HCT116 (cell line): ENCODE data around the gene DPP6. TPM values are rescaled to one million over a fixed set of nuclear protein-coding genes. Genes with fewer than 3 reads are reported as not detected.

Experiments used
- ATAC-seq: fragments of 200-7000 bp; cut with Tn5 transposase; 2 replicates; pipeline ENCODE4 v1.9.1; 2020; ENCODE audit warnings: mild to moderate bottlenecking, moderate library complexity
- BruUV-seq: library from RNA; stranded (reverse); fragments of 400-500 nt; replicated peaks from 2 replicates; lab custom pipeline; 2021; lab: Mats Ljungman, UMichigan
- CTCF ChIA-PET: fragments of 300-600 bp; sonication (Branson Sonifier 250); formaldehyde crosslinking; loops from one replicate; lab custom pipeline; 2021; ENCODE audit warnings: antibody characterized with exemption; lab: Charles Lee
- POLR2A ChIA-PET: fragments of 300-600, 350-600 bp; sonication (Branson Sonifier 250); formaldehyde crosslinking; loops from one replicate; lab custom pipeline; 2021; ENCODE audit warnings: antibody characterized with exemption; lab: Charles Lee
- RAD21 ChIA-PET, 2 experiments: fragments of 300-600 bp; sonication (Branson Sonifier 250); formaldehyde crosslinking; loops; one replicate each; lab custom pipeline; 2023; ENCODE audit warnings: low total read pairs in 2 of 2; ENCODE audit not compliant: uncharacterized antibody in 2 of 2, unreplicated experiment in 2 of 2, low non-redundant PET in 1 of 2; lab: Charles Lee
- DNase-seq: peaks from one replicate; pipeline ENCODE4 v3.0.0-alpha.2; 2010; ENCODE audit warnings: low read depth, low spot score
- H2AFZ ChIP-seq: fragments of 200-600 bp; shearing (Covaris generic), sonication (generic); 2 replicates; pipeline ENCODE4 v1.6.1; 2017; ENCODE audit warnings: low read depth, mixed run types, mixed read lengths, antibody characterized with exemption, low read length; ENCODE audit not compliant: poor library complexity, severe bottlenecking
- H3K27ac ChIP-seq: 2 replicates; pipeline ENCODE4 v1.5.1; 2012; ENCODE audit warnings: low read depth, low read length
- H3K27me3 ChIP-seq: fragments of 200-600 bp; sonication (generic); 2 replicates; pipeline ENCODE4 v1.6.1; 2016; ENCODE audit warnings: mixed run types, low read length, mixed read lengths; ENCODE audit not compliant: insufficient read depth
- H3K36me3 ChIP-seq, 2 experiments: fragments of 200-500 bp in 1 of 2; fragments of 200-600 bp in 1 of 2; sonication (Bioruptor generic) in 1 of 2; sonication (generic) in 1 of 2; 2 replicates each; pipeline versions ENCODE4 v1.5.1 to v1.6.1; 2014 to 2016; ENCODE audit warnings: low read length in 2 of 2, inconsistent platforms in 1 of 2, mixed read lengths in 1 of 2, mixed run types in 1 of 2; ENCODE audit not compliant: insufficient read depth in 2 of 2, control insufficient read depth in 1 of 2
- H3K4me1 ChIP-seq, 2 experiments: fragments of 200-600 bp in 1 of 2; sonication (generic) in 1 of 2; 2 replicates each; pipeline versions ENCODE4 v1.5.1 to v1.6.1; 2012 to 2017; ENCODE audit warnings: low read length in 2 of 2, inconsistent platforms in 1 of 2, mild to moderate bottlenecking in 1 of 2, mixed read lengths in 1 of 2, mixed run types in 1 of 2, moderate library complexity in 1 of 2; ENCODE audit not compliant: insufficient read depth in 2 of 2, control insufficient read depth in 1 of 2
- H3K4me2 ChIP-seq: fragments of 200-600 bp; sonication (generic); 2 replicates; pipeline ENCODE4 v1.6.1; 2017; ENCODE audit warnings: mixed run types, low read length, mixed read lengths
- H3K4me3 ChIP-seq, 2 experiments: fragments of 200-600 bp in 1 of 2; sonication (generic) in 1 of 2; replicated peaks in 1 of 2; 2 replicates each; pipeline ENCODE4 v1.5.1; 2011 to 2016; ENCODE audit warnings: low read length in 2 of 2, control low read depth in 1 of 2, low read depth in 1 of 2, mild to moderate bottlenecking in 1 of 2, mixed read lengths in 1 of 2, mixed run types in 1 of 2
- H3K79me2 ChIP-seq: fragments of 200-600 bp; sonication (generic); 2 replicates; pipeline ENCODE4 v1.6.1; 2017; ENCODE audit warnings: mild to moderate bottlenecking, mixed run types, low read length, moderate library complexity, mixed read lengths; ENCODE audit not compliant: insufficient read depth
- H3K9ac ChIP-seq: fragments of 200-600 bp; sonication (generic); 2 replicates; pipeline ENCODE4 v1.6.1; 2016; ENCODE audit warnings: low read length, mixed read lengths
- H3K9me2 ChIP-seq: fragments of 200-600 bp; sonication (generic), shearing (Covaris generic); 2 replicates; pipeline ENCODE4 v1.6.1; 2017; ENCODE audit warnings: mixed run types, mild to moderate bottlenecking, moderate library complexity; ENCODE audit not compliant: insufficient read depth
- H3K9me3 ChIP-seq, 2 experiments: fragments of 200-500 bp in 1 of 2; fragments of 200-600 bp in 1 of 2; sonication (Bioruptor generic) in 1 of 2; sonication (generic) in 1 of 2; 2 replicates each; pipeline ENCODE4 v1.6.1; 2014 to 2017; ENCODE audit warnings: low read length in 2 of 2, mixed read lengths in 2 of 2, inconsistent platforms in 1 of 2, low read depth in 1 of 2, mild to moderate bottlenecking in 1 of 2, mixed run types in 1 of 2, moderate library complexity in 1 of 2; ENCODE audit not compliant: control insufficient read depth in 1 of 2, insufficient read depth in 1 of 2
- H4K20me1 ChIP-seq: fragments of 200-600 bp; sonication (generic), shearing (Covaris generic); 2 replicates; pipeline ENCODE4 v1.6.1; 2017; ENCODE audit warnings: mixed run types, mild to moderate bottlenecking, moderate library complexity; ENCODE audit not compliant: insufficient read depth
- CBX3 ChIP-seq: IDR thresholded peaks from 2 replicates; pipeline ENCODE4 v1.6.1; 2012; ENCODE audit warnings: low read depth
- CEBPB ChIP-seq: IDR thresholded peaks from 2 replicates; pipeline ENCODE4 v1.6.1; 2012; ENCODE audit warnings: low read depth
- EGR1 ChIP-seq: IDR thresholded peaks from 2 replicates; pipeline ENCODE4 v1.6.1; 2012; ENCODE audit warnings: low read depth
- ELF1 ChIP-seq: IDR thresholded peaks from 2 replicates; pipeline ENCODE4 v1.6.1; 2012; ENCODE audit warnings: low read depth, borderline replicate concordance
- EZH2 ChIP-seq: fragments of 200-600 bp; sonication (generic); IDR thresholded peaks from 2 replicates; pipeline ENCODE4 v1.6.1; 2017; ENCODE audit warnings: antibody characterized with exemption, mixed run types
- EZH2phosphoT487 ChIP-seq: fragments of 200-600 bp; IDR thresholded peaks from 2 replicates; pipeline ENCODE4 v1.6.1; 2018; ENCODE audit warnings: antibody characterized with exemption, borderline replicate concordance
- FOSL1 ChIP-seq: IDR thresholded peaks from 2 replicates; pipeline ENCODE4 v1.6.1; 2012; ENCODE audit warnings: low read depth
- JUND ChIP-seq: IDR thresholded peaks from 2 replicates; pipeline ENCODE4 v1.6.1; 2012
- POLR2A ChIP-seq: IDR thresholded peaks from 2 replicates; pipeline ENCODE4 v1.7.0; 2011; ENCODE audit warnings: borderline replicate concordance; ENCODE audit not compliant: insufficient read depth, insufficient read length; ENCODE audit errors: extremely low read depth
- POLR2AphosphoS5 ChIP-seq: IDR thresholded peaks from 2 replicates; pipeline ENCODE4 v1.6.1; 2011; ENCODE audit warnings: mild to moderate bottlenecking, low read depth, low read length, moderate library complexity
- SP1 ChIP-seq: IDR thresholded peaks from 2 replicates; pipeline ENCODE4 v1.6.1; 2012; ENCODE audit warnings: low read depth
- SRF ChIP-seq: IDR thresholded peaks from 2 replicates; pipeline ENCODE4 v1.6.1; 2012; ENCODE audit warnings: low read depth
- YY1 ChIP-seq: IDR thresholded peaks from 2 replicates; pipeline ENCODE4 v1.6.1; 2011; ENCODE audit warnings: low read length, low read depth, moderate library complexity, mild to moderate bottlenecking; ENCODE audit not compliant: insufficient replicate concordance; ENCODE audit errors: extremely low read depth
- ZFX ChIP-seq: fragments of 450-650 bp; IDR thresholded peaks from 2 replicates; pipeline ENCODE4 v1.6.1; 2017
- ZNF274 ChIP-seq: fragments of 200-500 bp; sonication (Bioruptor generic); IDR thresholded peaks from 2 replicates; pipeline ENCODE4 v1.6.1; 2014; ENCODE audit warnings: mild to moderate bottlenecking, low read depth, low read length, inconsistent platforms
- intact Hi-C: fragments of 100-400 bp; cut with micrococcal nuclease; formaldehyde crosslinking; loops from 2 replicates; pipeline ENCODE4 v1.10.0; 2022
- total RNA-seq: library from RNA; stranded (reverse); gene quantifications from one replicate; pipeline ENCODE4 v1.2.1, GENCODE V29; 2021; ENCODE audit not compliant: unreplicated experiment
- TF ChIP-seq, protein P1 (sequence below): IDR thresholded peaks from 2 replicates; pipeline ENCODE4 v1.6.1; 2012
- TF ChIP-seq, protein P2 (sequence below), 3 experiments: fragments of 200-600 bp in 1 of 3; sonication (generic) in 1 of 3; IDR thresholded peaks in 2 of 3; conservative IDR thresholded peaks in 1 of 3; 2 replicates each; pipeline ENCODE4 v1.5.1; 2012 to 2017; ENCODE audit warnings: low read depth in 2 of 3, low read length in 2 of 3, antibody characterized with exemption in 1 of 3, borderline replicate concordance in 1 of 3, control low read depth in 1 of 3, mild to moderate bottlenecking in 1 of 3, mixed read lengths in 1 of 3, mixed run types in 1 of 3, moderate library complexity in 1 of 3; ENCODE audit not compliant: insufficient read depth in 1 of 3
- TF ChIP-seq, protein P3 (sequence below): IDR thresholded peaks from 2 replicates; pipeline ENCODE4 v1.6.1; 2012
- TF ChIP-seq, protein P4 (sequence below): IDR thresholded peaks from 2 replicates; pipeline ENCODE4 v1.6.1; 2011; ENCODE audit warnings: mild to moderate bottlenecking, low read length, moderate library complexity; ENCODE audit not compliant: insufficient replicate concordance; ENCODE audit errors: extremely low read depth
- TF ChIP-seq, protein P5 (sequence below): IDR thresholded peaks from 2 replicates; pipeline ENCODE4 v1.6.1; 2012; ENCODE audit warnings: low read depth

The DPP6 gene
- total RNA-seq, 1 experiment from 2014 or later, result not detected

DNA sequence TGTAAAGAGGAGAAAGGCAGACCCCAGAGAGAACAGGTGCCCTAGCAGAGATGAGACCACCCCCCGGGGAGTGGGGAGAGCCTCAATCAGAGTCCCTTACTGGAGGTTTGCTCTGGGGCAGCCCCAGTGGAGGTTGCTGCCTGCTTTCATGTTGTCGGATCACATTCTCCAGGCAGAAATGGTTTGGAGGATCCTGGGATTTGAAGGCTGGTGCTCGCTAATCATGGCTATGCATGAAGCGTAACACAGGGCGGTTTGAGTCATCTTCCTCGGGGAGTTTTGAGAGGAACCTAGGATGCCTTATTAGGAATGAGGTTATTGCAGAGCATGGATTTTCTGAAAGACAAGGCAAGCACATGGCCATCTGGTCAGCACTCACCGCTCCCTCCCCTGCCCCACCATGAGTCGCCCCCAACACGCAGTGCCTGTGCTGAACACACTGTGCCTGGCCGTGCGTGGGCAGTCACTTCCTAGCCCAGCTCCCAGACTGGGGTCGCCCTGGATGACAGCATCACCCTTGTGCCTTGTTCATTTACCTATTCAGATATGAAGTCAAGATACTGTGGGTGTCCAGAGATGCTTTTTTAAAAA is 319.9 kb downstream of the DPP6 start:
- Histone ChIP-seq H3K27ac (no peak overlapping the region), H3K9me2 (no peaks in the 10 kb centered on the region), H3K27me3 (no peaks in the 10 kb centered on the region), H2AFZ (no peak overlapping the region), H3K79me2 (no peaks in the 10 kb centered on the region), H3K4me3 (no peak overlapping the region), H3K9me3 (peaks cover 10 to 12% of the 10 kb centered on the region in 2 experiments; a peak in 2 of 4 replicates), H3K36me3 (no peaks in the 10 kb centered on the region), H4K20me1 (no peaks in the 10 kb centered on the region), H3K9ac (no peak overlapping the region), H3K4me2 (no peak overlapping the region), H3K4me1 (no peaks in the 10 kb centered on the region)
- intact Hi-C loops, result no loop called here
- DNase-seq (no peak), ATAC-seq (no peak)
- BruUV-seq, result no TSS peak
- POLR2A ChIA-PET, result no interaction called here
- CTCF ChIA-PET, result no interaction called here
- TF ChIP-seq, protein P1, sequence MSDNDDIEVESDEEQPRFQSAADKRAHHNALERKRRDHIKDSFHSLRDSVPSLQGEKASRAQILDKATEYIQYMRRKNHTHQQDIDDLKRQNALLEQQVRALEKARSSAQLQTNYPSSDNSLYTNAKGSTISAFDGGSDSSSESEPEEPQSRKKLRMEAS, result no peak
- no peak for TF ChIP-seq ELF1
- TF ChIP-seq, protein P2, sequence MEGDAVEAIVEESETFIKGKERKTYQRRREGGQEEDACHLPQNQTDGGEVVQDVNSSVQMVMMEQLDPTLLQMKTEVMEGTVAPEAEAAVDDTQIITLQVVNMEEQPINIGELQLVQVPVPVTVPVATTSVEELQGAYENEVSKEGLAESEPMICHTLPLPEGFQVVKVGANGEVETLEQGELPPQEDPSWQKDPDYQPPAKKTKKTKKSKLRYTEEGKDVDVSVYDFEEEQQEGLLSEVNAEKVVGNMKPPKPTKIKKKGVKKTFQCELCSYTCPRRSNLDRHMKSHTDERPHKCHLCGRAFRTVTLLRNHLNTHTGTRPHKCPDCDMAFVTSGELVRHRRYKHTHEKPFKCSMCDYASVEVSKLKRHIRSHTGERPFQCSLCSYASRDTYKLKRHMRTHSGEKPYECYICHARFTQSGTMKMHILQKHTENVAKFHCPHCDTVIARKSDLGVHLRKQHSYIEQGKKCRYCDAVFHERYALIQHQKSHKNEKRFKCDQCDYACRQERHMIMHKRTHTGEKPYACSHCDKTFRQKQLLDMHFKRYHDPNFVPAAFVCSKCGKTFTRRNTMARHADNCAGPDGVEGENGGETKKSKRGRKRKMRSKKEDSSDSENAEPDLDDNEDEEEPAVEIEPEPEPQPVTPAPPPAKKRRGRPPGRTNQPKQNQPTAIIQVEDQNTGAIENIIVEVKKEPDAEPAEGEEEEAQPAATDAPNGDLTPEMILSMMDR (IDR thresholded peaks at IDR 0.05 in 2 of 3, conservative IDR thresholded peaks at IDR 0.05 in 1 of 3; ENCODE audit: borderline replicate concordance in 1 of 3, insufficient read depth in 1 of 3, low read depth in 2 of 3, low read length in 2 of 3), result no peak
- TF ChIP-seq ZFX, result no peak
- TF ChIP-seq POLR2A, result no peak
- no peak for TF ChIP-seq ZNF274
- no peak for TF ChIP-seq EZH2phosphoT487
- TF ChIP-seq EGR1, result no peak
- TF ChIP-seq YY1, result no peak
- TF ChIP-seq, protein P3, sequence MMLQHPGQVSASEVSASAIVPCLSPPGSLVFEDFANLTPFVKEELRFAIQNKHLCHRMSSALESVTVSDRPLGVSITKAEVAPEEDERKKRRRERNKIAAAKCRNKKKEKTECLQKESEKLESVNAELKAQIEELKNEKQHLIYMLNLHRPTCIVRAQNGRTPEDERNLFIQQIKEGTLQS, result no peak
- no peak for TF ChIP-seq CBX3
- no peak for TF ChIP-seq EZH2
- TF ChIP-seq, protein P4, sequence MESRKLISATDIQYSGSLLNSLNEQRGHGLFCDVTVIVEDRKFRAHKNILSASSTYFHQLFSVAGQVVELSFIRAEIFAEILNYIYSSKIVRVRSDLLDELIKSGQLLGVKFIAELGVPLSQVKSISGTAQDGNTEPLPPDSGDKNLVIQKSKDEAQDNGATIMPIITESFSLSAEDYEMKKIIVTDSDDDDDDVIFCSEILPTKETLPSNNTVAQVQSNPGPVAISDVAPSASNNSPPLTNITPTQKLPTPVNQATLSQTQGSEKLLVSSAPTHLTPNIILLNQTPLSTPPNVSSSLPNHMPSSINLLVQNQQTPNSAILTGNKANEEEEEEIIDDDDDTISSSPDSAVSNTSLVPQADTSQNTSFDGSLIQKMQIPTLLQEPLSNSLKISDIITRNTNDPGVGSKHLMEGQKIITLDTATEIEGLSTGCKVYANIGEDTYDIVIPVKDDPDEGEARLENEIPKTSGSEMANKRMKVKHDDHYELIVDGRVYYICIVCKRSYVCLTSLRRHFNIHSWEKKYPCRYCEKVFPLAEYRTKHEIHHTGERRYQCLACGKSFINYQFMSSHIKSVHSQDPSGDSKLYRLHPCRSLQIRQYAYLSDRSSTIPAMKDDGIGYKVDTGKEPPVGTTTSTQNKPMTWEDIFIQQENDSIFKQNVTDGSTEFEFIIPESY, result no peak
- no peak for TF ChIP-seq SP1
- TF ChIP-seq, protein P5, sequence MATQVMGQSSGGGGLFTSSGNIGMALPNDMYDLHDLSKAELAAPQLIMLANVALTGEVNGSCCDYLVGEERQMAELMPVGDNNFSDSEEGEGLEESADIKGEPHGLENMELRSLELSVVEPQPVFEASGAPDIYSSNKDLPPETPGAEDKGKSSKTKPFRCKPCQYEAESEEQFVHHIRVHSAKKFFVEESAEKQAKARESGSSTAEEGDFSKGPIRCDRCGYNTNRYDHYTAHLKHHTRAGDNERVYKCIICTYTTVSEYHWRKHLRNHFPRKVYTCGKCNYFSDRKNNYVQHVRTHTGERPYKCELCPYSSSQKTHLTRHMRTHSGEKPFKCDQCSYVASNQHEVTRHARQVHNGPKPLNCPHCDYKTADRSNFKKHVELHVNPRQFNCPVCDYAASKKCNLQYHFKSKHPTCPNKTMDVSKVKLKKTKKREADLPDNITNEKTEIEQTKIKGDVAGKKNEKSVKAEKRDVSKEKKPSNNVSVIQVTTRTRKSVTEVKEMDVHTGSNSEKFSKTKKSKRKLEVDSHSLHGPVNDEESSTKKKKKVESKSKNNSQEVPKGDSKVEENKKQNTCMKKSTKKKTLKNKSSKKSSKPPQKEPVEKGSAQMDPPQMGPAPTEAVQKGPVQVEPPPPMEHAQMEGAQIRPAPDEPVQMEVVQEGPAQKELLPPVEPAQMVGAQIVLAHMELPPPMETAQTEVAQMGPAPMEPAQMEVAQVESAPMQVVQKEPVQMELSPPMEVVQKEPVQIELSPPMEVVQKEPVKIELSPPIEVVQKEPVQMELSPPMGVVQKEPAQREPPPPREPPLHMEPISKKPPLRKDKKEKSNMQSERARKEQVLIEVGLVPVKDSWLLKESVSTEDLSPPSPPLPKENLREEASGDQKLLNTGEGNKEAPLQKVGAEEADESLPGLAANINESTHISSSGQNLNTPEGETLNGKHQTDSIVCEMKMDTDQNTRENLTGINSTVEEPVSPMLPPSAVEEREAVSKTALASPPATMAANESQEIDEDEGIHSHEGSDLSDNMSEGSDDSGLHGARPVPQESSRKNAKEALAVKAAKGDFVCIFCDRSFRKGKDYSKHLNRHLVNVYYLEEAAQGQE, result no peak
- no peak for TF ChIP-seq FOSL1
- no peak for TF ChIP-seq POLR2AphosphoS5
- no peak for TF ChIP-seq JUND
- TF ChIP-seq SRF, result no peak
- no peak for TF ChIP-seq CEBPB
- RAD21 ChIA-PET, result no interaction called here
